ENCODE data around the gene ZMYND8.

GRCh38 chr20:47213966-47214365 is 142.5 kb downstream of the ZMYND8 start:
- no peak for TF ChIP-seq CTCF (IDR thresholded peaks at IDR 0.05)
- no peak for TF ChIP-seq POLR2A (IDR thresholded peaks at IDR 0.05)

Data from thyroid gland (tissue), 4 donors.